HCT116 (cell line): ENCODE data around the gene NXPH1. TPM values are rescaled to one million over a fixed set of nuclear protein-coding genes. Genes with fewer than 3 reads are reported as not detected.

Source experiments
- ATAC-seq: fragments of 200-7000 bp; cut with Tn5 transposase; 2 replicates; pipeline ENCODE4 v1.9.1; 2020; ENCODE audit warnings: mild to moderate bottlenecking, moderate library complexity
- BruUV-seq: library from RNA; stranded (reverse); fragments of 400-500 nt; replicated peaks from 2 replicates; lab custom pipeline; 2021; lab: Mats Ljungman, UMichigan
- CTCF ChIA-PET: fragments of 300-600 bp; sonication (Branson Sonifier 250); formaldehyde crosslinking; loops from one replicate; lab custom pipeline; 2021; ENCODE audit warnings: antibody characterized with exemption; lab: Charles Lee
- POLR2A ChIA-PET: fragments of 300-600, 350-600 bp; sonication (Branson Sonifier 250); formaldehyde crosslinking; loops from one replicate; lab custom pipeline; 2021; ENCODE audit warnings: antibody characterized with exemption; lab: Charles Lee
- RAD21 ChIA-PET, 2 experiments: fragments of 300-600 bp; sonication (Branson Sonifier 250); formaldehyde crosslinking; loops; one replicate each; lab custom pipeline; 2023; ENCODE audit warnings: low total read pairs in 2 of 2; ENCODE audit not compliant: uncharacterized antibody in 2 of 2, unreplicated experiment in 2 of 2, low non-redundant PET in 1 of 2; lab: Charles Lee
- DNase-seq: peaks from one replicate; pipeline ENCODE4 v3.0.0-alpha.2; 2010; ENCODE audit warnings: low read depth, low spot score
- H2AFZ ChIP-seq: fragments of 200-600 bp; shearing (Covaris generic), sonication (generic); 2 replicates; pipeline ENCODE4 v1.6.1; 2017; ENCODE audit warnings: low read depth, mixed run types, mixed read lengths, antibody characterized with exemption, low read length; ENCODE audit not compliant: poor library complexity, severe bottlenecking
- H3K27ac ChIP-seq: 2 replicates; pipeline ENCODE4 v1.5.1; 2012; ENCODE audit warnings: low read depth, low read length
- H3K27me3 ChIP-seq: fragments of 200-600 bp; sonication (generic); 2 replicates; pipeline ENCODE4 v1.6.1; 2016; ENCODE audit warnings: mixed run types, low read length, mixed read lengths; ENCODE audit not compliant: insufficient read depth
- H3K36me3 ChIP-seq, 2 experiments: fragments of 200-500 bp in 1 of 2; fragments of 200-600 bp in 1 of 2; sonication (Bioruptor generic) in 1 of 2; sonication (generic) in 1 of 2; 2 replicates each; pipeline versions ENCODE4 v1.5.1 to v1.6.1; 2014 to 2016; ENCODE audit warnings: low read length in 2 of 2, inconsistent platforms in 1 of 2, mixed read lengths in 1 of 2, mixed run types in 1 of 2; ENCODE audit not compliant: insufficient read depth in 2 of 2, control insufficient read depth in 1 of 2
- H3K4me1 ChIP-seq, 2 experiments: fragments of 200-600 bp in 1 of 2; sonication (generic) in 1 of 2; 2 replicates each; pipeline versions ENCODE4 v1.5.1 to v1.6.1; 2012 to 2017; ENCODE audit warnings: low read length in 2 of 2, inconsistent platforms in 1 of 2, mild to moderate bottlenecking in 1 of 2, mixed read lengths in 1 of 2, mixed run types in 1 of 2, moderate library complexity in 1 of 2; ENCODE audit not compliant: insufficient read depth in 2 of 2, control insufficient read depth in 1 of 2
- H3K4me2 ChIP-seq: fragments of 200-600 bp; sonication (generic); 2 replicates; pipeline ENCODE4 v1.6.1; 2017; ENCODE audit warnings: mixed run types, low read length, mixed read lengths
- H3K4me3 ChIP-seq, 2 experiments: fragments of 200-600 bp in 1 of 2; sonication (generic) in 1 of 2; replicated peaks in 1 of 2; 2 replicates each; pipeline ENCODE4 v1.5.1; 2011 to 2016; ENCODE audit warnings: low read length in 2 of 2, control low read depth in 1 of 2, low read depth in 1 of 2, mild to moderate bottlenecking in 1 of 2, mixed read lengths in 1 of 2, mixed run types in 1 of 2
- H3K79me2 ChIP-seq: fragments of 200-600 bp; sonication (generic); 2 replicates; pipeline ENCODE4 v1.6.1; 2017; ENCODE audit warnings: mild to moderate bottlenecking, mixed run types, low read length, moderate library complexity, mixed read lengths; ENCODE audit not compliant: insufficient read depth
- H3K9ac ChIP-seq: fragments of 200-600 bp; sonication (generic); 2 replicates; pipeline ENCODE4 v1.6.1; 2016; ENCODE audit warnings: low read length, mixed read lengths
- H3K9me2 ChIP-seq: fragments of 200-600 bp; sonication (generic), shearing (Covaris generic); 2 replicates; pipeline ENCODE4 v1.6.1; 2017; ENCODE audit warnings: mixed run types, mild to moderate bottlenecking, moderate library complexity; ENCODE audit not compliant: insufficient read depth
- H3K9me3 ChIP-seq, 2 experiments: fragments of 200-500 bp in 1 of 2; fragments of 200-600 bp in 1 of 2; sonication (Bioruptor generic) in 1 of 2; sonication (generic) in 1 of 2; 2 replicates each; pipeline ENCODE4 v1.6.1; 2014 to 2017; ENCODE audit warnings: low read length in 2 of 2, mixed read lengths in 2 of 2, inconsistent platforms in 1 of 2, low read depth in 1 of 2, mild to moderate bottlenecking in 1 of 2, mixed run types in 1 of 2, moderate library complexity in 1 of 2; ENCODE audit not compliant: control insufficient read depth in 1 of 2, insufficient read depth in 1 of 2
- H4K20me1 ChIP-seq: fragments of 200-600 bp; sonication (generic), shearing (Covaris generic); 2 replicates; pipeline ENCODE4 v1.6.1; 2017; ENCODE audit warnings: mixed run types, mild to moderate bottlenecking, moderate library complexity; ENCODE audit not compliant: insufficient read depth
- CEBPB ChIP-seq: IDR thresholded peaks from 2 replicates; pipeline ENCODE4 v1.6.1; 2012; ENCODE audit warnings: low read depth
- EGR1 ChIP-seq: IDR thresholded peaks from 2 replicates; pipeline ENCODE4 v1.6.1; 2012; ENCODE audit warnings: low read depth
- ELF1 ChIP-seq: IDR thresholded peaks from 2 replicates; pipeline ENCODE4 v1.6.1; 2012; ENCODE audit warnings: low read depth, borderline replicate concordance
- EZH2phosphoT487 ChIP-seq: fragments of 200-600 bp; IDR thresholded peaks from 2 replicates; pipeline ENCODE4 v1.6.1; 2018; ENCODE audit warnings: antibody characterized with exemption, borderline replicate concordance
- FOSL1 ChIP-seq: IDR thresholded peaks from 2 replicates; pipeline ENCODE4 v1.6.1; 2012; ENCODE audit warnings: low read depth
- ZNF274 ChIP-seq: fragments of 200-500 bp; sonication (Bioruptor generic); IDR thresholded peaks from 2 replicates; pipeline ENCODE4 v1.6.1; 2014; ENCODE audit warnings: mild to moderate bottlenecking, low read depth, low read length, inconsistent platforms
- intact Hi-C: fragments of 100-400 bp; cut with micrococcal nuclease; formaldehyde crosslinking; loops from 2 replicates; pipeline ENCODE4 v1.10.0; 2022
- total RNA-seq: library from RNA; stranded (reverse); gene quantifications from one replicate; pipeline ENCODE4 v1.2.1, GENCODE V29; 2021; ENCODE audit not compliant: unreplicated experiment
- TF ChIP-seq, protein P1 (sequence below): IDR thresholded peaks from 2 replicates; pipeline ENCODE4 v1.6.1; 2012; ENCODE audit warnings: low read depth
- TF ChIP-seq, protein P2 (sequence below), 3 experiments: fragments of 200-600 bp in 1 of 3; sonication (generic) in 1 of 3; IDR thresholded peaks in 2 of 3; conservative IDR thresholded peaks in 1 of 3; 2 replicates each; pipeline ENCODE4 v1.5.1; 2012 to 2017; ENCODE audit warnings: low read depth in 2 of 3, low read length in 2 of 3, antibody characterized with exemption in 1 of 3, borderline replicate concordance in 1 of 3, control low read depth in 1 of 3, mild to moderate bottlenecking in 1 of 3, mixed read lengths in 1 of 3, mixed run types in 1 of 3, moderate library complexity in 1 of 3; ENCODE audit not compliant: insufficient read depth in 1 of 3

The NXPH1 gene
- total RNA-seq, 1 experiment from 2014 or later, result 0.17 TPM

GRCh38 chr7:8714791-8715190 is 281.4 kb downstream of the NXPH1 start:
- H3K27ac ChIP-seq, result no peak overlapping the region
- H3K27me3 ChIP-seq, result no peaks in the 10 kb centered on the region
- BruUV-seq, result no TSS peak
- no peaks in the 10 kb centered on the region for H3K9me2 ChIP-seq
- TF ChIP-seq CEBPB (no peak), ELF1 (no peak), EZH2phosphoT487 (no peak), FOSL1 (no peak), ZNF274 (no peak), EGR1 (no peak)
- TF ChIP-seq, protein P1, sequence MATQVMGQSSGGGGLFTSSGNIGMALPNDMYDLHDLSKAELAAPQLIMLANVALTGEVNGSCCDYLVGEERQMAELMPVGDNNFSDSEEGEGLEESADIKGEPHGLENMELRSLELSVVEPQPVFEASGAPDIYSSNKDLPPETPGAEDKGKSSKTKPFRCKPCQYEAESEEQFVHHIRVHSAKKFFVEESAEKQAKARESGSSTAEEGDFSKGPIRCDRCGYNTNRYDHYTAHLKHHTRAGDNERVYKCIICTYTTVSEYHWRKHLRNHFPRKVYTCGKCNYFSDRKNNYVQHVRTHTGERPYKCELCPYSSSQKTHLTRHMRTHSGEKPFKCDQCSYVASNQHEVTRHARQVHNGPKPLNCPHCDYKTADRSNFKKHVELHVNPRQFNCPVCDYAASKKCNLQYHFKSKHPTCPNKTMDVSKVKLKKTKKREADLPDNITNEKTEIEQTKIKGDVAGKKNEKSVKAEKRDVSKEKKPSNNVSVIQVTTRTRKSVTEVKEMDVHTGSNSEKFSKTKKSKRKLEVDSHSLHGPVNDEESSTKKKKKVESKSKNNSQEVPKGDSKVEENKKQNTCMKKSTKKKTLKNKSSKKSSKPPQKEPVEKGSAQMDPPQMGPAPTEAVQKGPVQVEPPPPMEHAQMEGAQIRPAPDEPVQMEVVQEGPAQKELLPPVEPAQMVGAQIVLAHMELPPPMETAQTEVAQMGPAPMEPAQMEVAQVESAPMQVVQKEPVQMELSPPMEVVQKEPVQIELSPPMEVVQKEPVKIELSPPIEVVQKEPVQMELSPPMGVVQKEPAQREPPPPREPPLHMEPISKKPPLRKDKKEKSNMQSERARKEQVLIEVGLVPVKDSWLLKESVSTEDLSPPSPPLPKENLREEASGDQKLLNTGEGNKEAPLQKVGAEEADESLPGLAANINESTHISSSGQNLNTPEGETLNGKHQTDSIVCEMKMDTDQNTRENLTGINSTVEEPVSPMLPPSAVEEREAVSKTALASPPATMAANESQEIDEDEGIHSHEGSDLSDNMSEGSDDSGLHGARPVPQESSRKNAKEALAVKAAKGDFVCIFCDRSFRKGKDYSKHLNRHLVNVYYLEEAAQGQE, result no peak
- TF ChIP-seq, protein P2, sequence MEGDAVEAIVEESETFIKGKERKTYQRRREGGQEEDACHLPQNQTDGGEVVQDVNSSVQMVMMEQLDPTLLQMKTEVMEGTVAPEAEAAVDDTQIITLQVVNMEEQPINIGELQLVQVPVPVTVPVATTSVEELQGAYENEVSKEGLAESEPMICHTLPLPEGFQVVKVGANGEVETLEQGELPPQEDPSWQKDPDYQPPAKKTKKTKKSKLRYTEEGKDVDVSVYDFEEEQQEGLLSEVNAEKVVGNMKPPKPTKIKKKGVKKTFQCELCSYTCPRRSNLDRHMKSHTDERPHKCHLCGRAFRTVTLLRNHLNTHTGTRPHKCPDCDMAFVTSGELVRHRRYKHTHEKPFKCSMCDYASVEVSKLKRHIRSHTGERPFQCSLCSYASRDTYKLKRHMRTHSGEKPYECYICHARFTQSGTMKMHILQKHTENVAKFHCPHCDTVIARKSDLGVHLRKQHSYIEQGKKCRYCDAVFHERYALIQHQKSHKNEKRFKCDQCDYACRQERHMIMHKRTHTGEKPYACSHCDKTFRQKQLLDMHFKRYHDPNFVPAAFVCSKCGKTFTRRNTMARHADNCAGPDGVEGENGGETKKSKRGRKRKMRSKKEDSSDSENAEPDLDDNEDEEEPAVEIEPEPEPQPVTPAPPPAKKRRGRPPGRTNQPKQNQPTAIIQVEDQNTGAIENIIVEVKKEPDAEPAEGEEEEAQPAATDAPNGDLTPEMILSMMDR (IDR thresholded peaks at IDR 0.05 in 2 of 3, conservative IDR thresholded peaks at IDR 0.05 in 1 of 3; ENCODE audit: borderline replicate concordance in 1 of 3, insufficient read depth in 1 of 3, low read depth in 2 of 3, low read length in 2 of 3), result no peak
- H3K9me3 ChIP-seq, result no peaks in the 10 kb centered on the region
- H3K4me2 ChIP-seq, result no peak overlapping the region
- no peaks in the 10 kb centered on the region for H3K79me2 ChIP-seq
- H4K20me1 ChIP-seq, result no peaks in the 10 kb centered on the region
- no peak overlapping the region for H2AFZ ChIP-seq
- H3K36me3 ChIP-seq, result no peaks in the 10 kb centered on the region
- H3K9ac ChIP-seq, result no peak overlapping the region
- ChIA-PET CTCF (no interaction called here), POLR2A (no interaction called here), RAD21 (no interaction called here)
- H3K4me1 ChIP-seq, result no peaks in the 10 kb centered on the region
- no peak overlapping the region for H3K4me3 ChIP-seq
- no peak for DNase-seq
- intact Hi-C loops, result no loop called here
- no peak for ATAC-seq
